Adrenal gland (tissue), 12 donors: ENCODE measurements around the gene ORM2. TPM values are rescaled to one million over a fixed set of nuclear protein-coding genes. Genes with fewer than 3 reads are reported as not detected.
A peak's percentile ranks its signal among the peaks of the same experiment; 100 is the strongest.

Experiments
- DNase-seq, 7 donors: peaks; one replicate each; pipeline ENCODE4 v3.0.0-alpha.2; 2019 to 2020
- H3K27ac ChIP-seq, 5 donors: fragments of 200-600 bp; sonication (generic) in 4 of 5; 1 replicate in 3 of 5; 2 replicates in 2 of 5; pipeline versions ENCODE4 v1.5.1 to v1.8.0; 2016 to 2020; ENCODE audit warnings: mild to moderate bottlenecking in 1 of 5
- H3K27me3 ChIP-seq: fragments of 200-600 bp; 2 replicates; pipeline ENCODE4 v1.8.0; 2021
- H3K36me3 ChIP-seq, 2 donors: fragments of 200-600 bp; replicated peaks in 1 of 2; 1 replicate in 1 of 2; 2 replicates in 1 of 2; pipeline versions ENCODE4 v1.5.1 to v1.8.0; 2018 to 2022
- H3K4me1 ChIP-seq, 2 donors: fragments of 200-600 bp; replicated peaks in 1 of 2; 1 replicate in 1 of 2; 2 replicates in 1 of 2; pipeline versions ENCODE4 v1.5.1 to v1.8.0; 2018 to 2021
- H3K4me3 ChIP-seq, 4 donors: fragments of 200-600 bp; sonication (generic) in 3 of 4; one replicate each; pipeline ENCODE4 v1.5.1; 2016 to 2018
- H3K9me3 ChIP-seq, 3 donors: fragments of 200-600 bp; sonication (generic) in 1 of 3; replicated peaks in 1 of 3; 1 replicate in 2 of 3; 2 replicates in 1 of 3; pipeline versions ENCODE4 v1.5.1 to v1.8.0; 2016 to 2021
- POLR2A ChIP-seq, 2 donors: fragments of 450-650 bp; IDR thresholded peaks; one replicate each; pipeline ENCODE4 v1.6.1; 2017; ENCODE audit warnings: antibody characterized with exemption in 2 of 2, mild to moderate bottlenecking in 2 of 2, moderate library complexity in 1 of 2
- WGBS, 4 donors: extraction: QIAGEN DNeasy Blood & Tissue Kit in 2 of 4; methylation state at CpG; one replicate each; pipeline versions ENCODE4 v1.1.5 to v1.1.7; 2013 to 2017; 5-methylcytosine and 5-hydroxymethylcytosine counted together
- intact Hi-C, 2 donors: fragments of 100-400 bp; cut with DNase I; formaldehyde crosslinking; loops; one replicate each; pipeline versions ENCODE4 v1.14.1 to v1.15.0; 2022 to 2023
- polyA plus RNA-seq, 3 donors: library from polyadenylated mRNA; stranded (reverse); fragments of 200-250 nt in 2 of 3; fragments of 350-450 nt in 1 of 3; fragmentation: Illumina TruSeq in 1 of 3; extraction: RNeasy Lipid Tissue Mini Kit (QIAGEN cat#74804) in 1 of 3; gene quantifications; one replicate each; pipeline ENCODE4 v1.2.3, GENCODE V29; 2013 to 2014
- total RNA-seq, 9 donors: library from RNA; depleted of rRNA in 4 of 9; stranded (reverse); fragments of >200 nt in 4 of 9; fragments of 120-200 nt in 1 of 9; fragmentation: NEBNext Ultra II Directional in 1 of 9; extraction: Animal tissue kit (Norgen Biotek cat#: 25700) in 1 of 9; gene quantifications; one replicate each; pipeline versions ENCODE4 v1.1.0 to v1.2.4, GENCODE V29; 2013 to 2023
- TF ChIP-seq, protein P1 (sequence below), 6 experiments: fragments of 450-650 bp in 4 of 6; fragments of 200-600 bp in 2 of 6; sonication (generic) in 1 of 6; IDR thresholded peaks; 1 replicate in 5 of 6; 2 replicates in 1 of 6; pipeline versions ENCODE4 v1.5.1 to v1.8.0; 2016 to 2021; ENCODE audit warnings: antibody characterized with exemption in 6 of 6, mild to moderate bottlenecking in 2 of 6, moderate library complexity in 1 of 6
- donor health status: healthy with polysubstance abuse.
- donor health status: Bipolar disorder and iron deficiency.
- donor health status: DM: yes; HTN: yes; CAD: no.
- donor health status: DM: no; HTN: no; CAD: no.
- donor health status: DM: no; HTN: no; CAD: no.
- donor health status: DM: yes; HTN: yes; CAD: no.

Gene ORM2
- total and polyA plus RNA-seq, 12 donors = 0.60 to 16.2 (median 1.8) TPM; not detected in 3

DNA sequence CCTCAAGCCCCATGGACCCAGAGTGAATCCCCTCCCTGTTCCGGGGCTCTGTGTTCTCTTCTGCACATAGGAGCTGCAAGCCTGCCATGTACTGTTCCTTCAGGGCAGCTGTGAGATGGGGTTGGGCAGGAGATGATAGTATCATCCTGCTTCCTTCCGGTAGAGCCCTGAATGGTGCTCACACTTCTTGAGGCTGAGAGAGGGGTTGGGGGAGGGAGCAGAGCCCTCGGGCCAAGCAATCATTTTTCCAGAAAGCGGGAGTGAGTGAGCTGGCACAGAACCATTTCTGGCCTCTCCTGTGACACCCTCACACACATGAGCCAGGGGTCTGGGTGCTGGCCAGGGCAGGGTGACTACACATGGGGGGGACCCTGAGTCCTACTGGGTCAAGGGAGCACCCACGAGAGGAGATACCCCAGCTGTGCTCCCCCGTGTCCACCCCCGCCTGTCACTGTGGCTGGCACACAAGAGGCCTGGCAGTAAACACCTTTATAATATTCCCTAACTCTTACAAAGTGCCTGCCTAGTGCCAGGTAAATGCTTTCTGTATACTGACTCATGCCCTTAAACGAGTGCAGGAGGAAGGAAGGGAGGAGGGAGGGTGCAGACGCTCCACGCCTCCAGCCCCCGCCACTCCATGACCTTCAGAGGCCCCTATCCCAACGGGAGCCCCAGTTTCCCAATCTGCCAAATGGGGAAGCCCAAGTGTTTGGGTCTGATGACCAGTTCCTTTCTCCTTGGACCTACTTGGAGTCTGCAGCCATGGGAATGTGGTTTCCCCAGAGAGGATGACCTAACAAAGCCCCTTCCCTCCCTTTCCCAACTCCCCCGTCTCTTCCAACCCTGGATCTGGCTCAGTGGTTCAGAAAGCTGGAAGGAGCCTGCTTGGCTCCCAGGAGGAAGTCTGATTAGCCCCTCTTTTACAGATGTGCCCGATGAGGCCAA lies 42.6 kb downstream of the ORM2 start:
- Histone ChIP-seq H3K27me3 (no peaks in the 10 kb centered on the region), H3K4me1 (peaks cover 0 to 17% of the 10 kb centered on the region in 2 donors), H3K36me3 (peaks cover 0 to 31% of the 10 kb centered on the region in 2 donors), H3K4me3 (no peak overlapping the region), H3K27ac (peak overlapping the region in 2 of 5 donors; percentile 59 to 78), H3K9me3 (no peaks in the 10 kb centered on the region)
- WGBS, 4 donors = 34 to 54% (median 42%) methylated on average over 8 to 14 of the region's 14 CpGs
- TF ChIP-seq POLR2A (IDR thresholded peaks at IDR 0.05) = no peak
- TF ChIP-seq, protein P1, sequence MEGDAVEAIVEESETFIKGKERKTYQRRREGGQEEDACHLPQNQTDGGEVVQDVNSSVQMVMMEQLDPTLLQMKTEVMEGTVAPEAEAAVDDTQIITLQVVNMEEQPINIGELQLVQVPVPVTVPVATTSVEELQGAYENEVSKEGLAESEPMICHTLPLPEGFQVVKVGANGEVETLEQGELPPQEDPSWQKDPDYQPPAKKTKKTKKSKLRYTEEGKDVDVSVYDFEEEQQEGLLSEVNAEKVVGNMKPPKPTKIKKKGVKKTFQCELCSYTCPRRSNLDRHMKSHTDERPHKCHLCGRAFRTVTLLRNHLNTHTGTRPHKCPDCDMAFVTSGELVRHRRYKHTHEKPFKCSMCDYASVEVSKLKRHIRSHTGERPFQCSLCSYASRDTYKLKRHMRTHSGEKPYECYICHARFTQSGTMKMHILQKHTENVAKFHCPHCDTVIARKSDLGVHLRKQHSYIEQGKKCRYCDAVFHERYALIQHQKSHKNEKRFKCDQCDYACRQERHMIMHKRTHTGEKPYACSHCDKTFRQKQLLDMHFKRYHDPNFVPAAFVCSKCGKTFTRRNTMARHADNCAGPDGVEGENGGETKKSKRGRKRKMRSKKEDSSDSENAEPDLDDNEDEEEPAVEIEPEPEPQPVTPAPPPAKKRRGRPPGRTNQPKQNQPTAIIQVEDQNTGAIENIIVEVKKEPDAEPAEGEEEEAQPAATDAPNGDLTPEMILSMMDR (IDR thresholded peaks at IDR 0.05) = no peak
- DNase-seq = peak in 1 of 7 donors; percentile 32
- intact Hi-C loops = no loop called here

DNA sequence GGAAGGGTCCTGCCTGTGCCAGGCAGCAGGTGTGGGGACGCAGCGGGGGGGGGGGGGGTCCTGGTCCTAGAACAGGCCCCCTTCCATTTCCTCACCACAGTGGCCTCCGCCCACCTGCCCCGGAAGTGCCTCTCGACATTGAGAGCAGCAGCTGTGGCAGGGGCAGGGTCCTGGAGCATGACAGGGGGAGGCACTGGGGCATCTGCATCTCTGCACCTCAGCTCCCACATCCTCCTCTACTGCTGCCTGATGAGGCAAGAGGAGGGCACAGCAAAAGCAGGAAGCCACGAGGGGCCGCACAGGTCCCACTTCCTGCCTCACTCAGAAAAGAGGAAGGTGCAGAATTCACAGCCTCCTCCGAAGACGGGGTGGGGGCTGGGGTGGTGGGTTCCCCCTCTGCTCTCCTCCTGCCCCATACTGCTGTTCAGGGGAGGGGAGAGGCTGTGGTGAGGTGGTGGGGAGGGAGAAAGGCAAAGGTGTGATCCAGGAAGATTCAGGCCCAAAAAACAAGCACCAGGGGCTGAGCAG lies 43.3 kb downstream of the ORM2 start:
- H3K27ac ChIP-seq = peak overlapping the region in 2 of 5 donors; percentile 59 to 78
- TF ChIP-seq, protein P1 (IDR thresholded peaks at IDR 0.05) = no peak
- TF ChIP-seq POLR2A (IDR thresholded peaks at IDR 0.05) = no peak
- peaks cover 0 to 17% of the 10 kb centered on the region in 2 donors for H3K4me1 ChIP-seq
- intact Hi-C loops = no loop called here
- no peaks in the 10 kb centered on the region for H3K9me3 ChIP-seq
- H3K36me3 ChIP-seq = peaks cover 0 to 26% of the 10 kb centered on the region in 2 donors
- H3K27me3 ChIP-seq = no peaks in the 10 kb centered on the region
- H3K4me3 ChIP-seq = no peak overlapping the region
- peak in 6 of 7 donors; percentile 43 to 78 (median 60) for DNase-seq
- WGBS, 4 donors = 47 to 64% (median 55%) methylated on average over 1 to 9 of the region's 9 CpGs

DNA sequence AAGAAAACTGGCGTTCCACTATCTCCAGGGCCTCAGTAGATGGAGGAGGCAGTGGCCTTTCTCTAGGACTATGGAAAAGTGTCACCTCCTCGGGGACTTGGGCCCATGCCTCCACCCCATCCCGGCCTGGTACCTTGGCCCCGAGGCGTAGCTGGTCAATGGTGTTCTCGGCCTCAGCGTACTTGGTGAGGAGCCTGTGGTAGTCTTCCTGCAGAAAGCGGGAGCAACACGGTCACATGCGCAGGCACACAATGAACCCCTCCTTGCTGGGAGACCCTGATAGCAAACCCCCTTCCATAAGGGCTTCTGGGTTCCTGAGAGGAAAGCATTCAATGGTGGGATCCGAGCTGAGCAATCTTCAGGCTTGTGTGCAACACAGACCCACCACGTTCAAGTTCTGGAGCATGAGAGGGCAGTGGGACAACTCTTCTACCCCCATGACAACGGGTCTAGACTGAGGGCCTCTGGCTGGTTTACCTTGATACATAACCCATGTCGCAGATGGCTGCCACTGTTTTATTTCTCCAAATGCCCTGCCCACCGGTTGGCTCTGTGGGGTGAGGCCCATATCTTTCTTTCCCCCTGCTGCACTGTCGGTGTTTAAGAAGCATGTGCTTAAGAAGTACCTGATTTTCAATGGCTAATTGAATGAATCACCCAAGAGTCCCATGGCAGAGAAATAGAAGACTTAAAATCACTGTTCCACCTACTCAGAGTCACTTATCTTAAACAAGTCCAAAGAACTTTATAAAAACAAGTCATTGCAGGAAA lies 44.5 kb downstream of the ORM2 start:
- WGBS, 4 donors = 86 to 91% (median 89%) methylated on average over 14 to 16 of the region's 16 CpGs
- Histone ChIP-seq H3K27ac (no peak overlapping the region), H3K36me3 (peaks cover 0 to 24% of the 10 kb centered on the region in 2 donors), H3K4me1 (peaks cover 0 to 17% of the 10 kb centered on the region in 2 donors), H3K27me3 (no peaks in the 10 kb centered on the region), H3K9me3 (no peaks in the 10 kb centered on the region), H3K4me3 (no peak overlapping the region)
- intact Hi-C loops = no loop called here
- TF ChIP-seq, protein P1 (IDR thresholded peaks at IDR 0.05) = no peak
- TF ChIP-seq POLR2A (IDR thresholded peaks at IDR 0.05) = no peak
- DNase-seq = no peak

DNA sequence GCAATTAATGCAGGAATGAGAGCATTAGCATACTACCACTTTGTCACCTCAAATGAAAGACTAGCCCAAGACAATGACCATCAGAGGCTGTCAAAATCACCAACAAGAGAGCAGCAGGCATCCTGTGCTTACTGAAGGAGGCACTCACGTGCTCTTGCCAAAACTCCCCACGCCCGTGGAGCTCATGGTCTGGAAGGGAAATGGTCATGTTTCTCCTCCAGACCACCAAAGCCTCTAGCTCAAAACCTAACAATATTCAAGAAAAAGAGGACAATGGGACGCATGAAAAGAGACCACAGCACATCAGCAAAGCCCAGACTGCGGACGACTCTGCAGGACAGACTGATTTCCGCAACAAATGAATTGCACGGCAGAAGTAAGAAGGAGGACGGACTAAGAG lies 45.3 kb downstream of the ORM2 start:
- intact Hi-C loops = no loop called here
- no peak overlapping the region for H3K27ac ChIP-seq
- DNase-seq = no peak
- H3K36me3 ChIP-seq = peaks cover 0 to 32% of the 10 kb centered on the region in 2 donors
- no peak overlapping the region for H3K4me3 ChIP-seq
- WGBS, 4 donors = 80 to 86% (median 85%) methylated on average over 9 of the region's 9 CpGs
- H3K9me3 ChIP-seq = no peaks in the 10 kb centered on the region
- no peaks in the 10 kb centered on the region for H3K27me3 ChIP-seq
- TF ChIP-seq, protein P1 (IDR thresholded peaks at IDR 0.05) = no peak
- TF ChIP-seq POLR2A (IDR thresholded peaks at IDR 0.05) = no peak
- H3K4me1 ChIP-seq = peaks cover 0 to 17% of the 10 kb centered on the region in 2 donors
